ENCODE measurements around the gene POLDIP3. TPM values are rescaled to one million over a fixed set of nuclear protein-coding genes. Genes with fewer than 3 reads are reported as not detected.
A peak's percentile ranks its signal among the peaks of the same experiment; 100 is the strongest.

The POLDIP3 gene
- total and polyA plus RNA-seq, 11 donors: 13.0 to 42.7 (median 29.0) TPM

DNA sequence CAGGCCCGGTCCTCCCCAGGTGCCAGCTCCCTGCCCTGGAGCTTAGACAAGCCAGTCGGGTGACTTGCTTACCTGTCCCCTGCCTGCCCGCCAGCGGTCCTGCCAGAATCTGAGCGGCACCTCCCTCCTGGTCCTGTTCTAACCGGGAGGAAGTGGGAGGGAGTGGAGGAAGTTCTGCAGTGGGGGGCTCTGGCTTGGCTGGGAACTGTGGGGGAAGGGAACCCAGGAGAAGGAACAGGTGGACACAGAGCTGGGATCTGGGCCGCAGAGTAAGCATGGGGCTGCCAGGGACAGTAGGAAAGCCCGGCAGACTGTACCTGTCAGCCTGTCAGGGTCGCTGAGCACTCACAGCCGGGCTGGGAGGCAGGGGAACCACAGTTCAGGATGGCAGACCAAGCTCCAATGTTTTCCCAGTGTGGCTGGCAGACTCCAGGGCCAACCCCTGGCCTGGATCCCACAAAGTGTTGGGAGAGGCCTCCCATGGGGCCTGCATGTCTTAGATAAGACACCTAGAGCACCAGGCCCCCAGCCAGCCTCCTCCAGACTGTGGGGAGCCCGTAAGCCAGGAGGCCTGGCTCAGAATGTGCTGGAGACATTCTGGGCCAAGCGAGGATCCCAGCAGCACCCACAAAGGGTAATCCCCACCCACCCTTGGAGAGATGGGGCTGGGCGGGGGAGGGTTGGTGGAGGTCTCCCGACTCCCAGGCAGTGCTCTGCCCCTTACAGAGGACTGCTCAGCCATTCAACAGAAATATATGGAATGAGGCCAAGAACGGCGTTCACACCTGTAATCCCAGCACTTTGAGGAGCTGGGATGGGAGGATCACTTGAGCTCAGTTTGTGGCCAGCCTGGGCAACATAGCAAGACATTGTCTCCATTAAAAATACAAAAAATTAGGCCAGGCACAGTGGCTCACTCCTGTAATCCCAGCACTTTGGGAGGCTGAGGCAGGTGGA lies 32.2 kb upstream of the POLDIP3 start:
- TF ChIP-seq, protein P1, sequence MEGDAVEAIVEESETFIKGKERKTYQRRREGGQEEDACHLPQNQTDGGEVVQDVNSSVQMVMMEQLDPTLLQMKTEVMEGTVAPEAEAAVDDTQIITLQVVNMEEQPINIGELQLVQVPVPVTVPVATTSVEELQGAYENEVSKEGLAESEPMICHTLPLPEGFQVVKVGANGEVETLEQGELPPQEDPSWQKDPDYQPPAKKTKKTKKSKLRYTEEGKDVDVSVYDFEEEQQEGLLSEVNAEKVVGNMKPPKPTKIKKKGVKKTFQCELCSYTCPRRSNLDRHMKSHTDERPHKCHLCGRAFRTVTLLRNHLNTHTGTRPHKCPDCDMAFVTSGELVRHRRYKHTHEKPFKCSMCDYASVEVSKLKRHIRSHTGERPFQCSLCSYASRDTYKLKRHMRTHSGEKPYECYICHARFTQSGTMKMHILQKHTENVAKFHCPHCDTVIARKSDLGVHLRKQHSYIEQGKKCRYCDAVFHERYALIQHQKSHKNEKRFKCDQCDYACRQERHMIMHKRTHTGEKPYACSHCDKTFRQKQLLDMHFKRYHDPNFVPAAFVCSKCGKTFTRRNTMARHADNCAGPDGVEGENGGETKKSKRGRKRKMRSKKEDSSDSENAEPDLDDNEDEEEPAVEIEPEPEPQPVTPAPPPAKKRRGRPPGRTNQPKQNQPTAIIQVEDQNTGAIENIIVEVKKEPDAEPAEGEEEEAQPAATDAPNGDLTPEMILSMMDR (IDR thresholded peaks at IDR 0.05): no peak
- peak in 1 of 2 donors; percentile 23 for TF ChIP-seq POLR2A (IDR thresholded peaks at IDR 0.05)
- Histone ChIP-seq H3K27me3 (no peaks in the 10 kb centered on the region), H3K36me3 (no peaks in the 10 kb centered on the region), H3K27ac (peak overlapping the region; percentile 84 to 97 (median 92)), H3K4me1 (peaks cover 30 to 74% (median 67%) of the 10 kb centered on the region in 12 donors), H3K9me3 (no peaks in the 10 kb centered on the region), H3K4me3 (peak overlapping the region; percentile 17 to 94 (median 47))
- ATAC-seq: peak; percentile 53 to 66 (median 61)
- peak; percentile 79 to 92 (median 84) for DNase-seq
- 14 to 18% (median 15%) methylated on average over 9 to 16 of the region's 16 CpGs for WGBS, 4 donors
- intact Hi-C loops (cut with DNase I): loop anchor here in 2 of 10 donors (2.0 to 5.0 kb wide), 3 partner anchors 32 to 210 kb away; partner anchors contain the start of genes POLDIP3 (in 2 of the 2) and ARFGAP3 (in 1 of the 2)

DNA sequence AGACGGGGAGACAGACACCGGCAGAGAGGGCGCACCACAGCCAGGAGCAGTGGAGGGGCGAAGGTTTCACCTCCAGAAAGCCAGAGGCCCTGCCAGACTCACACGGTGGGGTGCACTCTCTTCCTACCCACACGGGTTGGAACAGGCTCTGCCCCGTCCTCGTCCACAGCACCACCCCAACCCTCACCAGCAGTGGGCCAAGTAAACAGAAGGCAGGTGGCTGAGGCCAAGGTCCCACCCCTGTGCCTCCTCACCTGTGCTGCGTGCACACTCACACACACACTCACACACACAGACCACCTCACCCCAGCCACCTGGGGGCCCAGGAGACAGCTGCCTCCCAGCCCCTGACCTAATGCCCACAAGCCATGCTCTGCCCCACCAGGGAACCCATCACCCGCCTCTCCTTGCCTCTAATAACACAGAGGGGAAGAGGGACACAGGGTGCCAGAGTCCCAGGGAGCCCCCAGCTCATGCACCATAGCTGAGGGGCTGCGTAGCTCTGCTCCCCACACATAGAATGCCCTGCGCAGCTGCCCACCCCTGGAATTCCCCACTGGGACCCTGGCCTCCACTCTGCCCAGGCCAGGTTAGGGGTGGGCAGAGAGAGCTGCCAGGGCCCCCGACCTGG lies 31.4 kb upstream of the POLDIP3 start:
- Histone ChIP-seq H3K9me3 (no peaks in the 10 kb centered on the region), H3K4me3 (peak overlapping the region; percentile 17 to 94 (median 47)), H3K4me1 (peaks cover 30 to 81% (median 73%) of the 10 kb centered on the region in 12 donors), H3K27ac (peak overlapping the region; percentile 84 to 97 (median 92)), H3K36me3 (no peaks in the 10 kb centered on the region), H3K27me3 (no peaks in the 10 kb centered on the region)
- peak in 2 of 4 donors; percentile 0 to 2 for ATAC-seq
- intact Hi-C loops (cut with DNase I): loop anchor here in 2 of 10 donors (2.0 to 5.0 kb wide), 3 partner anchors 31 to 211 kb away; partner anchors contain the start of genes POLDIP3 (in 2 of the 2) and ARFGAP3 (in 1 of the 2)
- TF ChIP-seq, protein P1 (IDR thresholded peaks at IDR 0.05): no peak
- TF ChIP-seq POLR2A (IDR thresholded peaks at IDR 0.05): no peak
- DNase-seq: no peak
- 30 to 55% (median 44%) methylated on average over 8 to 13 of the region's 13 CpGs for WGBS, 4 donors

DNA sequence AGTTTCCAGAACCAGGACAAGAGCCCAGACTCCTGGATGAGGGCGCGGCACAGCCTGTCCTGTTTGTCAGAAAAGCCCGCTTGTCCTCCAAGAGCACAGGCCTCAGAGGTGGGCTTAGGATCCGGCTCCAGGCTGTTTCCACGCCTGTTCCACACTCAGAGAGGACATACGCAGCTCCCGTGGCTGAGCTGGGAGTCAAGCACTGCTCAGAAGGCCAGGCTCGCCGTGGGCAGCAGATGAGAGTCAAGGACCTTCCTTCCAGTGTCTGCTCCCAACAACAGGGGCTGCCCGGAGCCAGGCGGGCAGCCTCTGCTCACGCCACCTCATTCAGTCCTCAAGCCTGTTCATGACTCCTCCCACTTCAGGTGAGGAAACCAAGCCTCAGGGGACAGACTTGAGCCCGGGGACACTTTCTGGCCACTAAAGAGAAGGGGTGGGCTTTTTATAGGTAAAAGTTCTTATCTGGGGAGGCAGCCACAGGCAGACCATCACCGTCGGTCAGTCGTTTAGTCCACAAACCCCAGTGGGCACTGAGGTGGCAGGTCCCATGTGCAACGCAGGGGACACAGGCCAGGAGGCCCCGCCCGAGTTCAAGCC lies 30.8 kb upstream of the POLDIP3 start:
- Histone ChIP-seq H3K27me3 (no peaks in the 10 kb centered on the region), H3K9me3 (no peaks in the 10 kb centered on the region), H3K27ac (peak overlapping the region; percentile 84 to 97 (median 92)), H3K36me3 (peaks cover 0 to 1% (median 0%) of the 10 kb centered on the region in 9 donors), H3K4me1 (peaks cover 30 to 81% (median 74%) of the 10 kb centered on the region in 12 donors), H3K4me3 (peak overlapping the region in 11 of 12 donors; percentile 25 to 94 (median 48))
- peak in 2 of 4 donors; percentile 10 to 16 for ATAC-seq
- intact Hi-C loops (cut with DNase I): loop anchor here in 2 of 10 donors (5.0 kb wide), 2 partner anchors 52 to 212 kb away; partner anchors contain the start of gene ARFGAP3 (in 1 of the 2)
- DNase-seq: peak in 1 of 5 donors; percentile 44
- 21 to 40% (median 28%) methylated on average over 12 to 19 of the region's 19 CpGs for WGBS, 4 donors
- TF ChIP-seq POLR2A (IDR thresholded peaks at IDR 0.05): no peak
- TF ChIP-seq, protein P1 (IDR thresholded peaks at IDR 0.05): no peak
